ENCODE measurements around the gene NUP205. TPM values are rescaled to one million over a fixed set of nuclear protein-coding genes. Genes with fewer than 3 reads are reported as not detected.
A peak's percentile ranks its signal among the peaks of the same experiment; 100 is the strongest.
"Not testable (repeated sequence)": the region's sequence is repeated elsewhere in the genome, so short reads cannot be mapped to it uniquely, and the experiment has no call there.

Gene NUP205
- total RNA-seq, 5 donors from 2014 or later (not counting 1 experiment from before 2014, with no cell fraction given) = 52.4 to 63.0 (median 57.8) TPM

- peaks cover 23% of the 10 kb centered on the region for H3K36me3 Mint-ChIP-seq
- Histone ChIP-seq H3K27me3 (replicated peaks in 1 of 2; ENCODE audit: control insufficient read depth in 2 of 2, extremely low read depth in 1 of 2, insufficient read depth in 2 of 2, low read length in 1 of 2) (no peaks in the 10 kb centered on the region), H3K4me1 (ENCODE audit: control insufficient read depth in 1 of 2, extremely low read depth in 1 of 2, insufficient read depth in 2 of 2, low read length in 2 of 2) (peaks cover 0 to 19% of the 10 kb centered on the region in 2 experiments), H3K9me3 (no peaks in the 10 kb centered on the region), H3K4me3 (ENCODE audit: control insufficient read depth in 1 of 2, extremely low read depth in 1 of 2, low read length in 1 of 2) (no peak overlapping the region), H3K27ac (ENCODE audit: low read length) (no peak overlapping the region), H3K36me3 (ENCODE audit: control insufficient read depth in 2 of 2, extremely low read depth in 1 of 2, insufficient read depth in 1 of 2, low read length in 1 of 2) (peaks cover 0 to 2% of the 10 kb centered on the region in 2 donors)
- POLR2A ChIA-PET = interaction anchor here in 1 of 2 donors (0.5 kb wide), 1 partner anchor 92 kb away, joined by 3 read pairs; no protein-coding TSS in a partner anchor
- no peaks in the 10 kb centered on the region for H3K27me3 Mint-ChIP-seq
- H3K4me1 Mint-ChIP-seq = peaks cover 56 to 69% (median 63%) of the 10 kb centered on the region in 3 donors
- no peak for ATAC-seq (replicated peaks in 1 of 4)
- no peak overlapping the region for H3K27ac Mint-ChIP-seq
- H3K9me3 Mint-ChIP-seq = no peaks in the 10 kb centered on the region
- CTCF ChIA-PET = interaction anchor here (0.6 to 1.6 kb wide), 2 partner anchors 43 to 229 kb away, joined by 3 to 5 read pairs; no protein-coding TSS in a partner anchor
- H3K4me3 Mint-ChIP-seq = peak overlapping the region in 1 of 3 donors; percentile 30
- DNase-seq = no peak
- no CpG with 5 or more reads among the region's 3 CpGs for WGBS (ENCODE audit: insufficient coverage)
Observed at GRCh38 chr7:135665042-135665441, 107.3 kb downstream of the NUP205 start.

DNA sequence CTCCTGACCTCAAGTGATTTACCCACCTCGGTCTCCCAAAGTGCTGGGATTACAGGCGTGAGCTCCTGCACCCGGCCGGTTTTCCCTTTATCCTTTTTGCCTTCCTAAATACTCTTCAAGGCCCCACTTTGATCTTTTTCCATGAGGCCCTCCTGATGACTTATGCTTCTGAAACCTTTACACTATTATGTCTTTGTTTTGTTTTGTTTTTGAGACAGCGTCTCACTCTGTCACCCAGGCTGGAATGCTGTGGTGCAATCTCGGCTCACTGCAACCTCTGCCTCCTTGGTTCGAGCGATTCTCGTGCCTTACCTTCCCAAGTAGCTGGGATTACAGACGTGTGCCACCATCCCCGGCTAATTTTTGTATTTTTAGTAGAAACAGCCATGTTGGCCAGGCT, 108.4 kb downstream of the NUP205 start:
- H3K27ac Mint-ChIP-seq = no peak overlapping the region
- ChIA-PET CTCF (no interaction called here), POLR2A (no interaction called here)
- H3K9me3 ChIP-seq = no peaks in the 10 kb centered on the region
- ATAC-seq (replicated peaks in 1 of 4) (no peak), DNase-seq (no peak)
- 95% methylated on average over 7 of the region's 11 CpGs for WGBS (ENCODE audit: insufficient coverage)
- H3K36me3 Mint-ChIP-seq = peaks cover 23% of the 10 kb centered on the region
- H3K4me3 ChIP-seq (ENCODE audit: control insufficient read depth in 1 of 2, extremely low read depth in 1 of 2, low read length in 1 of 2) = no peak overlapping the region
- H3K4me1 Mint-ChIP-seq = peaks cover 63 to 75% (median 70%) of the 10 kb centered on the region in 3 donors
- no peak overlapping the region for H3K27ac ChIP-seq (ENCODE audit: low read length)
- no peaks in the 10 kb centered on the region for H3K27me3 Mint-ChIP-seq
- peaks cover 0 to 2% of the 10 kb centered on the region in 2 donors for H3K36me3 ChIP-seq (ENCODE audit: control insufficient read depth in 2 of 2, extremely low read depth in 1 of 2, insufficient read depth in 1 of 2, low read length in 1 of 2)
- H3K4me1 ChIP-seq (ENCODE audit: control insufficient read depth in 1 of 2, extremely low read depth in 1 of 2, insufficient read depth in 2 of 2, low read length in 2 of 2) = peaks cover 0 to 19% of the 10 kb centered on the region in 2 experiments
- H3K9me3 Mint-ChIP-seq = no peaks in the 10 kb centered on the region
- no peaks in the 10 kb centered on the region for H3K27me3 ChIP-seq (replicated peaks in 1 of 2; ENCODE audit: control insufficient read depth in 2 of 2, extremely low read depth in 1 of 2, insufficient read depth in 2 of 2, low read length in 1 of 2)
- no peak overlapping the region for H3K4me3 Mint-ChIP-seq

DNA sequence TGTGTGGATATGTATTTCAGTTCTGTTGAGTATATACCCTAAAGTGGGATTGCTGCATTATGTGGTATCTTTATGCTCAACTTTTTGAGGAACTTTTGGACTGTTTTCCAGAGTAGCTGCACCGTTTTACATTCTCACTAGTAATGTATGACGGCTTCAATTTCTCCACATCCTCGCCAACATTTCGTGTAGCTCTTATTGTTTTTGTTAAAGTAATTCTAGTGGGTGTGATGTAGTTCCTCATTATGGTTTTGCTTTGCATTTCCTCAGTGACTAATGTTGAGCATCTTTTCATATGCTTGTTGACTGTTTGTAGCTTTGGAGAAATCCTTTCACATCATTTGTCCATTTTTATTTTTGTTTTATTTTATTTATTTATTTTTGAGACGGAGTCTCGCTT, 109.1 kb downstream of the NUP205 start:
- no peak overlapping the region for H3K4me3 Mint-ChIP-seq
- peaks cover 57 to 75% (median 70%) of the 10 kb centered on the region in 3 donors for H3K4me1 Mint-ChIP-seq
- POLR2A ChIA-PET = no interaction called here

DNA sequence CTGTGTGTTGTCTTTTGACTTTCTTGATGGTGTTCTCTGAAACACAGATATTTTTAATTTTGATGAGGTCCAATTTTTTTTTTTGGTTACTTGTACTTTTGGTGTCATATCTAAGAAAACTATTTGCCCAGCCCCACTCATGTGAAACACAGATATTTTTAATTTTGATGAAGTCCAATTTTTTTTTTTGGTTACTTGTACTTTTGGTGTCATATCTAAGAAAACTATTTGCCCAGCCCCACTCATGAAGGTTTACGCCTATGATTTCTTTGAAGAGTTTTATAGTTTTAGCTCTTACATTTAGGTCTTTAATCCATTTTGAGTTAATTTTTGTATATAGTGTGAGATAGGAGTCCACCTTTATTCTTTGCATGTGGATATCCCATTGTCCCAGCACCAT, 109.9 kb downstream of the NUP205 start:
- ATAC-seq (replicated peaks in 1 of 4); H3K36me3 ChIP-seq (ENCODE audit: control insufficient read depth in 2 of 2, extremely low read depth in 1 of 2, insufficient read depth in 1 of 2, low read length in 1 of 2); DNase-seq; H3K27ac Mint-ChIP-seq; H3K9me3 Mint-ChIP-seq; H3K4me3 ChIP-seq (ENCODE audit: control insufficient read depth in 1 of 2, extremely low read depth in 1 of 2, low read length in 1 of 2); H3K27me3 ChIP-seq (replicated peaks in 1 of 2; ENCODE audit: control insufficient read depth in 2 of 2, extremely low read depth in 1 of 2, insufficient read depth in 2 of 2, low read length in 1 of 2); H3K27ac ChIP-seq (ENCODE audit: low read length); H3K9me3 ChIP-seq; H3K27me3 Mint-ChIP-seq; CTCF ChIA-PET; H3K4me3 Mint-ChIP-seq: not testable (repeated sequence)
- H3K4me1 ChIP-seq (ENCODE audit: control insufficient read depth in 1 of 2, extremely low read depth in 1 of 2, insufficient read depth in 2 of 2, low read length in 2 of 2) = peaks cover 0 to 12% of the 10 kb centered on the region in 2 experiments
- Mint-ChIP-seq H3K4me1 (peaks cover 51 to 74% (median 69%) of the 10 kb centered on the region in 3 donors), H3K36me3 (peaks cover 25% of the 10 kb centered on the region)
- POLR2A ChIA-PET = interaction anchor here in 1 of 2 donors (0.7 kb wide), 1 partner anchor 14 kb away, joined by 6 read pairs; no protein-coding TSS in a partner anchor
- WGBS (ENCODE audit: insufficient coverage) = no CpG with 5 or more reads among the region's 1 CpG

More for the DNA sequence above, 109.1 kb downstream of the NUP205 start:
- no peak for ATAC-seq (replicated peaks in 1 of 4)
- CTCF ChIA-PET = no interaction called here
- peaks cover 0 to 16% of the 10 kb centered on the region in 2 experiments for H3K4me1 ChIP-seq (ENCODE audit: control insufficient read depth in 1 of 2, extremely low read depth in 1 of 2, insufficient read depth in 2 of 2, low read length in 2 of 2)
- no peak overlapping the region for H3K4me3 ChIP-seq (ENCODE audit: control insufficient read depth in 1 of 2, extremely low read depth in 1 of 2, low read length in 1 of 2)
- WGBS (ENCODE audit: insufficient coverage) = 100% methylated on average over 1 of the region's 6 CpGs
- H3K9me3 Mint-ChIP-seq = no peaks in the 10 kb centered on the region
- H3K27me3 ChIP-seq (replicated peaks in 1 of 2; ENCODE audit: control insufficient read depth in 2 of 2, extremely low read depth in 1 of 2, insufficient read depth in 2 of 2, low read length in 1 of 2) = no peaks in the 10 kb centered on the region
- no peak overlapping the region for H3K27ac ChIP-seq (ENCODE audit: low read length)
- peaks cover 0 to 2% of the 10 kb centered on the region in 2 donors for H3K36me3 ChIP-seq (ENCODE audit: control insufficient read depth in 2 of 2, extremely low read depth in 1 of 2, insufficient read depth in 1 of 2, low read length in 1 of 2)
- no peak for DNase-seq
- no peaks in the 10 kb centered on the region for H3K9me3 ChIP-seq
- no peak overlapping the region for H3K27ac Mint-ChIP-seq
- H3K36me3 Mint-ChIP-seq = peaks cover 23% of the 10 kb centered on the region
- no peaks in the 10 kb centered on the region for H3K27me3 Mint-ChIP-seq

DNA sequence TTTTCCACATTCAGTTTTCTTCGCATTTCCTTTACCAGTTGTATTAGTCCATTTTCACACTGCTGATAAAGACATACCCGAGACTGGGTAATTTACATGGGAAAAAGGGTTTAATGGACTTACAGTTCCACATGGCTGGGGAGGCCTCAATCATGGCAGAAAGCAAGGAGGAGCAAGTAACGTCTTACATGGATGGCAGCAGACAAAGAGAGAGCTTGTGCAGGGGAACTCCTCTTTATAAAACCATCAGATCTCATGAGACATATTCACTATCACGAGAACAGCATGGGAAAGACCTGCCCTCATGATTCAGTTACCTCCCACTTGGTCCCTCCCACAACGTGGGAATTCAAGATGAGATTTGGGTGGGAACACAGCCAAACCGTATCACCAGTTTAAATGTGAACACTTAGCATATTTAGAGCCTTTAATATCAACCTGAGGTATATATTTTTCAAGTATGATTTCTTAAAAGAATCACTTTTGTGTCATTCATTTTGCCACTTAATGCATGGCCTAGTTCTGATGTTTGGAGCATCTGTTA, 111.2 kb downstream of the NUP205 start:
- H3K9me3 ChIP-seq; CTCF ChIA-PET; POLR2A ChIA-PET; H3K36me3 ChIP-seq (ENCODE audit: control insufficient read depth in 2 of 2, extremely low read depth in 1 of 2, insufficient read depth in 1 of 2, low read length in 1 of 2); DNase-seq; H3K4me3 Mint-ChIP-seq; H3K27me3 Mint-ChIP-seq; H3K4me3 ChIP-seq (ENCODE audit: control insufficient read depth in 1 of 2, extremely low read depth in 1 of 2, low read length in 1 of 2); ATAC-seq (replicated peaks in 1 of 4); H3K9me3 Mint-ChIP-seq; H3K27ac ChIP-seq (ENCODE audit: low read length); H3K27me3 ChIP-seq (replicated peaks in 1 of 2; ENCODE audit: control insufficient read depth in 2 of 2, extremely low read depth in 1 of 2, insufficient read depth in 2 of 2, low read length in 1 of 2); H3K4me1 ChIP-seq (ENCODE audit: control insufficient read depth in 1 of 2, extremely low read depth in 1 of 2, insufficient read depth in 2 of 2, low read length in 2 of 2); H3K27ac Mint-ChIP-seq: not testable (repeated sequence)
- peaks cover 37% of the 10 kb centered on the region for H3K36me3 Mint-ChIP-seq
- H3K4me1 Mint-ChIP-seq = peaks cover 42 to 68% (median 66%) of the 10 kb centered on the region in 3 donors
- WGBS (ENCODE audit: insufficient coverage) = 57% methylated on average over 1 of the region's 6 CpGs

DNA sequence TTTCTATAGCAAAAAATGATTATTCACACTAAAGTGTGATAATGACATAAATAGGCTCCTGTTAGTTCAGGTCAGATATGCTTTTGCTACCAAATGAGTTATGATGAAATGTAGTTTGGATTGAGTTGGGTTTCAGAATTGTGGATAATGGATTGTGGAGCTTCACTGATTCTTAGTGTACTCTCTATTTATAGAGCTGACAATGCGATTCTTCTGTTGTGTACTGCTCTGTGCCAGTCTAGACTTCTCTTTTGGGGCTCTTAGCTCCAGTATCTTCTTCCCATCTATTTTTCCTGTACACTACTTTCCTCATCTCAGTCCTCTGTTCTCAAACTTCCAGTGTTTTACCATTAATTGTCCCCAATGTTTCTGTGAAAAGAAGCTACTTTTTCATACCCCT, 112.1 kb downstream of the NUP205 start:
- no CpG with 5 or more reads among the region's 1 CpG for WGBS (ENCODE audit: insufficient coverage)
- H3K27me3 Mint-ChIP-seq = no peaks in the 10 kb centered on the region
- Histone ChIP-seq H3K27me3 (replicated peaks in 1 of 2; ENCODE audit: control insufficient read depth in 2 of 2, extremely low read depth in 1 of 2, insufficient read depth in 2 of 2, low read length in 1 of 2) (no peaks in the 10 kb centered on the region), H3K4me3 (ENCODE audit: control insufficient read depth in 1 of 2, extremely low read depth in 1 of 2, low read length in 1 of 2) (no peak overlapping the region), H3K27ac (ENCODE audit: low read length) (no peak overlapping the region), H3K4me1 (ENCODE audit: control insufficient read depth in 1 of 2, extremely low read depth in 1 of 2, insufficient read depth in 2 of 2, low read length in 2 of 2) (no peaks in the 10 kb centered on the region), H3K36me3 (ENCODE audit: control insufficient read depth in 2 of 2, extremely low read depth in 1 of 2, insufficient read depth in 1 of 2, low read length in 1 of 2) (peaks cover 0 to 17% of the 10 kb centered on the region in 2 donors), H3K9me3 (no peaks in the 10 kb centered on the region)
- H3K27ac Mint-ChIP-seq = no peak overlapping the region
- DNase-seq (no peak), ATAC-seq (replicated peaks in 1 of 4) (no peak)
- ChIA-PET POLR2A (no interaction called here), CTCF (no interaction called here)
- no peaks in the 10 kb centered on the region for H3K9me3 Mint-ChIP-seq
- H3K4me1 Mint-ChIP-seq = peaks cover 35 to 61% (median 58%) of the 10 kb centered on the region in 3 donors
- peaks cover 44% of the 10 kb centered on the region for H3K36me3 Mint-ChIP-seq
- no peak overlapping the region for H3K4me3 Mint-ChIP-seq

Data from T-cell (primary cell).